ENCODE measurements around the gene ARF3. TPM values are rescaled to one million over a fixed set of nuclear protein-coding genes. Genes with fewer than 3 reads are reported as not detected.

ARF3 gene
- total and polyA plus RNA-seq, 2 of the 13 experiments (the other 11 are each of a cell fraction or from before 2014, with no cell fraction given), result 53.8 to 57.9 TPM

- TF ChIP-seq ZNF367 (CRISPR knock-in tag; IDR thresholded peaks at IDR 0.05; ENCODE audit: borderline replicate concordance) (no peak), NFYC (CRISPR knock-in tag; IDR thresholded peaks at IDR 0.05) (no peak), KAT8 (CRISPR knock-in tag; IDR thresholded peaks at IDR 0.05) (peak; percentile 61), IRF9 (CRISPR knock-in tag; IDR thresholded peaks at IDR 0.05; ENCODE audit: borderline replicate concordance) (no peak), ZNF691 (CRISPR knock-in tag; IDR thresholded peaks at IDR 0.05; ENCODE audit: borderline replicate concordance, low read depth) (peak; percentile 41; the same call in 1 of the 2 replicates), ZNF335 (CRISPR knock-in tag; IDR thresholded peaks at IDR 0.05) (no peak), ZNF274 (CRISPR knock-in tag; IDR thresholded peaks at IDR 0.05) (no peak), ZNF749 (CRISPR knock-in tag; IDR thresholded peaks at IDR 0.05; ENCODE audit: borderline replicate concordance) (no peak), MIER2 (CRISPR knock-in tag; IDR thresholded peaks at IDR 0.05) (no peak), ZNF280D (CRISPR knock-in tag; IDR thresholded peaks at IDR 0.05) (no peak), ZNF678 (CRISPR knock-in tag; IDR thresholded peaks at IDR 0.05) (no peak), EEA1 (CRISPR knock-in tag; IDR thresholded peaks at IDR 0.05; ENCODE audit: borderline replicate concordance) (no peak), SETDB1 (CRISPR knock-in tag; IDR thresholded peaks at IDR 0.05; ENCODE audit: borderline replicate concordance) (no peak), ATF2 (CRISPR knock-in tag; IDR thresholded peaks at IDR 0.05) (peak; percentile 59; the same call in 1 of the 2 replicates), ZNF136 (CRISPR knock-in tag; IDR thresholded peaks at IDR 0.05; ENCODE audit: low read depth) (0 out of 2 replicates have a peak, but pooled peaks have one; percentile 47), KLF16 (CRISPR knock-in tag; IDR thresholded peaks at IDR 0.05) (peak in 1 of 2 experiments; percentile 61; a peak in 1 of 4 replicates), ZFY (CRISPR knock-in tag; IDR thresholded peaks at IDR 0.05) (peak; percentile 32; the same call in 1 of the 2 replicates), SYNCRIP (IDR thresholded peaks at IDR 0.05; ENCODE audit: insufficient read depth, low read depth, low read length) (no peak), NRL (CRISPR knock-in tag; IDR thresholded peaks at IDR 0.05; ENCODE audit: borderline replicate concordance) (no peak), ZFP91 (CRISPR knock-in tag; IDR thresholded peaks at IDR 0.05; ENCODE audit: borderline replicate concordance) (peak; percentile 53; the same call in 1 of the 2 replicates)
These were observed 66.4 kb downstream of the ARF3 start (continued) for GRCh38 chr12:48890657-48891418.

Data from HepG2 (cell line).